Activated T-cell treated with anti-CD3 and anti-CD28 coated beads, Interleukin-2, amount 50 U/mL, for 72 hours (primary cell): ENCODE data around the gene DNAJC5G. TPM values are rescaled to one million over a fixed set of nuclear protein-coding genes. Genes with fewer than 3 reads are reported as not detected.
"Not testable (repeated sequence)": the region's sequence is repeated elsewhere in the genome, so short reads cannot be mapped to it uniquely, and the experiment has no call there.

Experiments used
- ATAC-seq, 2 donors: fragments of 150-1000 bp; cut with Tn5 transposase; replicated peaks in 1 of 2; 2 replicates each; pipeline ENCODE4 v1.10.0; 2021; ENCODE audit warnings: moderate library complexity in 2 of 2, mild to moderate bottlenecking in 1 of 2
- DNase-seq, 2 donors: peaks; one replicate each; pipeline ENCODE4 v3.0.0; 2021 to 2022; ENCODE audit warnings: mixed read lengths in 1 of 2
- H3K27ac Mint-ChIP-seq: one replicate; pipeline ENCODE4 v1.8.0; 2022; ENCODE audit warnings: mild to moderate bottlenecking, moderate library complexity, mixed read lengths
- H3K27me3 Mint-ChIP-seq: one replicate; pipeline ENCODE4 v1.8.0; 2022; ENCODE audit warnings: low read depth, mixed read lengths
- H3K36me3 Mint-ChIP-seq, 2 donors: one replicate each; pipeline ENCODE4 v1.8.0; 2022; ENCODE audit warnings: mixed read lengths in 2 of 2, mild to moderate bottlenecking in 1 of 2; ENCODE audit not compliant: insufficient read depth in 2 of 2
- H3K4me1 Mint-ChIP-seq: one replicate; pipeline ENCODE4 v1.8.0; 2022; ENCODE audit warnings: low read depth, mixed read lengths
- H3K4me3 Mint-ChIP-seq, 2 donors: one replicate each; pipeline ENCODE4 v1.8.0; 2022; ENCODE audit warnings: mild to moderate bottlenecking in 2 of 2, mixed read lengths in 2 of 2, moderate library complexity in 2 of 2
- H3K9me3 Mint-ChIP-seq, 2 donors: one replicate each; pipeline ENCODE4 v1.8.0; 2022; ENCODE audit warnings: mixed read lengths in 2 of 2
- total RNA-seq, 2 donors: library from RNA; stranded (reverse); gene quantifications; one replicate each; pipeline ENCODE4 v1.2.3, GENCODE V29; 2022

DNAJC5G gene
- total RNA-seq, 2 donors from 2014 or later = 0.31 TPM; not detected in 1

DNA sequence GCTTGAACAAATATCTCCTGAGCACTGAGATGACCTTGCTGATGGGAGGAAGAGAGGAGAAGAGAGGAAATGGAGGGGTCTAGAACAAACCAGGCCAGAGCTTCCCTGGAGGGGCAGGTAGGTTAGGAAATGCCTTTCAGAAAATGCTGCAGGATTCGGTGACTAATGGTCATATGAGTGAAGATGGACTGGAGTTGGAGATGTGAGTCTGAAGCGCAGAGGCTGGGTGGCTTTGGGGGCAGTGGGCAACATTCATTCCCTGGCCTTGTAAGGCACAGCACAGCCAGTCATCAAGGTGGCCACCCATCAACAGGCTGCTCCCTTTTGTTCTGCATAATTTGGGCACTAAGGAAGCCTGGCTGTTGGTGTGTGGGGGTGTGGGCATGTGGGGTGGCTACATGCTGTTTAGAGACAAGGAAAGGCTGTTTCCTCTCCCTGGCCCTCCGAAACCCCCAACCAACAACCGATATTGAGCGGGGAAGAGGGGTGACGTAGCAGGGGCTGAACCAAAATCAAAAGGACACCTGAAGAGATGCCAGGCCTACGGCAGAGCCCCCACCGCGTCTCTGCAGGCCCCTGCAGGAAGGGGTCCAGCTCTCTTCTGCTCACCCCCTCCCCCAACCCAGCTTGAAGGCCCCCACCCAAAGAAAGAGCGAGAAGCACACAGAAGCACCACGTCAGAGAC is 13.8 kb upstream of the DNAJC5G start:
- H3K9me3 Mint-ChIP-seq = no peaks in the 10 kb centered on the region
- DNase-seq = no peak
- peaks cover 40% of the 10 kb centered on the region for H3K27me3 Mint-ChIP-seq
- ATAC-seq = no peak
- no peak overlapping the region for H3K27ac Mint-ChIP-seq
- H3K4me3 Mint-ChIP-seq = peak overlapping the region; percentile 61 to 84
- peaks cover 25% of the 10 kb centered on the region for H3K4me1 Mint-ChIP-seq
- peaks cover 2 to 5% of the 10 kb centered on the region in 2 donors for H3K36me3 Mint-ChIP-seq

DNA sequence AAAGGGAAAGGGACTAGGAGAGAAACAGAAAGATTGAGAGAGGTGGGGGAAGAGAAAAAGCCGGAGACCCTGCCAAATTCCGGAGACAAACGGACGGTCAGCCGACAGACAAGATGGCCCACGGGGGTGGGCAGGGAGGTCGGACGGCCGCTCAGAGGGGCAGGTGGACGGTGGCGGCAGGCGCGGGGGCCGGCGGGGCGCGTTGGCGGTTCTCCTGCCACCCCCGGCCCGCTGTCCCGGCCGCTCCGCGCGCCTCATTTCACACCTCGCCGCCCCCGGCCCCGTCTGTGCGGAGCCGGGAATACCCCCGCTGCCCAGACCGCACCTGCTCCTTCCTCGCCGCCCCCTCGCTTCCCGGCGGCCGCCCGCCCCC is 13.3 kb upstream of the DNAJC5G start:
- DNase-seq = no peak
- ATAC-seq = no peak
- peaks cover 35% of the 10 kb centered on the region for H3K27me3 Mint-ChIP-seq
- H3K9me3 Mint-ChIP-seq = no peaks in the 10 kb centered on the region
- peaks cover 25% of the 10 kb centered on the region for H3K4me1 Mint-ChIP-seq
- H3K36me3 Mint-ChIP-seq = peaks cover 2 to 5% of the 10 kb centered on the region in 2 donors
- H3K4me3 Mint-ChIP-seq = peak overlapping the region; percentile 61 to 84
- no peak overlapping the region for H3K27ac Mint-ChIP-seq

DNA sequence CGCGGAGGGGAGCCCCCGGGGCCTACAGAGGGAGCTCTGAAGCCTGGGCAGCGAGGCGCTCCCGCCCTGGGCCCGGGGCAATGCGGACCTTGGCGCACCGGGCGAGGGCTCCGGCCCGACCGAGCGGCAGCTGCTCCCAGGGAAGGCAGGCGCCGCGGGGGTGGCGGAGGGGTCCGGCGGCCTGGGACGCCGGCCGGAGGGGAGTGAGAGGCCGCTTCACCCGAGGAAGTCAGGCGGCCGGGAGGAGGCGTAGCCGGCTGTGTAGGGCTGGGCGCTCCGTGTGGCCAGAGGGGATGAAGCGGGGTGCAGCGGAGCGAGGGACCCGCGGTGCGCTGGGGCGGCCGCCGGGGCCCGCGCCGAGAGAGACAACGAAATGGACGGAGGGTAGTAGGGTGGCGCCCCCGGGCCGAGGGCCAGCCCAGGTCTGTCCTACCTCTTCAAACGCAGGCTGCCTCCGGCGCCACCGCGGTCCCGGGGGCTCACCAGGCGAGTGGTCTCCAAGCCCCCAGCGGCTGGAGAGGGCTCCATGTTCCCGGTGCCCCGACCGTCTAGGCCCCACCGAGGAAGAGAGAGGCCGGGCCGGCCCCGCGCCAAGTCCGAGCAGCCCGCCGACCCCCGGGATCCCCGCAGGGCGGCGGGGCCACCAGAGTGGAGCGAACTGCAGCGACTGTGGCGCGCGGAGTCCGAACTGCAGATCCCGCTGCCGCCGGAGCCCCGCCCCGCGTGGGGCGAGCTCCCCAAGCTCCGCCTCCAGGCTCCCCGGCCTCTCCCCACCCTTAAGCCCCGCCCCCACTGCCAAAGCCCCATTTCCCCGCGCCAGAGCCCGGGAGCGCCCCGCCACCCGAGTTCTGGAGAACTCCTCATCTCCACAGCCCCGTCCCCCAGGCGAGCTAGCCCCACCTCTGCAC is 12.6 kb upstream of the DNAJC5G start, which contains the start of gene SLC30A3:
SLC30A3 (minus strand) TSS at position 669 of the 908 bp plus-strand sequence; CDS start at position 528, 141 bp downstream.
- DNase-seq (peak; percentile 73 to 77), ATAC-seq (peak; percentile 67 to 74)
- Mint-ChIP-seq H3K4me3 (peak within 1 kb of the TSS; percentile 84 to 90), H3K36me3 (peaks cover 2 to 5% of the 10 kb centered on the region in 2 donors), H3K27me3 (peaks cover 29% of the 10 kb centered on the region), H3K9me3 (no peaks in the 10 kb centered on the region), H3K27ac (no peak within 1 kb of the TSS), H3K4me1 (peaks cover 25% of the 10 kb centered on the region)

DNA sequence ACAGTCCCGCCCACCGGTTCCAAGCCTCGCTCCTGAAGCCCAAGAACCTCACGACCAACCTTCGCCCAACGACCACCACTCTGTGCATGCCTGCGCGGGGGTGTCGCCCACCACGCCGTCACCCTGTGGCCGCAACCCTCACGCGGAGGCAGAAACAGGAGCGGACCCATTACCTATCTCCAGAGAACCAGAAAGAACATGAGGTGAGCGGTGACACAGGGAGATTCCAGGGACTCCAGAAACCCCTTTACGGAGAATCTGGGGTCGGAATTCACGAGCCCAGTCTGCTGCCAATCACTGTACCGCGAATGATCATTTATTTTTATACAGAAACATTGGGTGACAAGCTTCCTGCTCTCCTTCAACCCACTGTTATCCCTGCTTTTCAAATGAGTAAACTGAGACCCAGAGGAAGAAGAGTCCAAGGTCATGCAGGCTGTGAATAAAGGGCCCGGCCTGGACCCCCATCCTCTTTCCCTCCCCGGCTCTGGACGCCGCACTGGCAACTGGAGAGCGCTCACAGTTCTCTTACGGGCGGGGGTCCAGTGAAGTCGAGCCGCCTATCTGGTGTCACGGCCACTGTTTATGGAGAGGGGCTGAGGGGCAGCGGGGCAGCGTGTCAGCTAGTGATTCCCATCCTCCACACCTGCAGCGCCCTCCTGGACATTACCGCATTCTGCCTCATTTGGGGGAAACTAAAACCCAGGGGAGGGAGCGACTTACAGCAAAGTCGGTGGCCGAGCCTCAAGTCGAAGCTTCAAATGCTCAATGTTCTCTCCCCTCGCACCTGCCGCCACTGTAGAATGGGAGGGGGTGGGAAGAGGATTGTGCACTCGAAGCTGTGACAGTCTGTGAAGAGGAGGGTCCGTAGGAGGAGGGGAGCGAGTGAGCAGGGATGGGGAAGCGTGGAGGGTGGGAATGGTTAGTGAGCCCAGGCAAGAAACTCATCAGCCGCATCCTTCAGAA is 11.7 kb upstream of the DNAJC5G start:
- no peak for ATAC-seq
- Mint-ChIP-seq H3K4me3 (peak overlapping the region; percentile 84 to 90), H3K36me3 (peaks cover 2 to 5% of the 10 kb centered on the region in 2 donors), H3K9me3 (no peaks in the 10 kb centered on the region), H3K4me1 (peaks cover 25% of the 10 kb centered on the region), H3K27me3 (peaks cover 25% of the 10 kb centered on the region), H3K27ac (no peak overlapping the region)
- DNase-seq = peak in 1 of 2 donors; percentile 14

DNA sequence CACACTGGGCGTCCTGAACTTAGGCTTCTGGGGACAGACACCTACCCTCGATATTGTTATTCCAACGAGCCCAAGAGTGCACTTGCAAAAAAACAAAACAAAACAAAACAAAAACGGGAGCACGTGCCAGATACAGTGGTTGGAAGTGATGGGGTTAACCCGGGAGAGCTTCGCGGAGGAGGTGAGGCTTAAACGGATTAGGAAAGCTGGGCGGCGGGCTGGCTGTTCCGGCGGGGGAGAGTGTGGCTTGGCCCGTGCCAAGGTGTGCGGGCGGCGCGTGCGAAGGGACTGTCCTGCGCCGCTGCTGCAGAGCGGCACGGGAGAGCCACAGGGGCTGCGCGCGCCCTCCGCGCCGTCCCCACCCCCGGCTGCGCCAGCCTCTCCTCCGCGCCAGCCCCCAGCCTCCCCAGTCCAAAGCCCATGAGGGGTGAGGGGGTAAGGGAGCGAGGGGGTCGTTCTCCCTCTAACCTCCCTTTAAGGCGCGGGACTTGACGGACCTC is 10.9 kb upstream of the DNAJC5G start:
- Mint-ChIP-seq H3K36me3 (peaks cover 2 to 5% of the 10 kb centered on the region in 2 donors), H3K4me1 (peaks cover 25% of the 10 kb centered on the region), H3K27ac (no peak overlapping the region), H3K9me3 (no peaks in the 10 kb centered on the region), H3K4me3 (peak overlapping the region; percentile 84 to 90), H3K27me3 (peaks cover 25% of the 10 kb centered on the region)
- ATAC-seq (peak; percentile 67), DNase-seq (peak; percentile 34 to 39)

DNA sequence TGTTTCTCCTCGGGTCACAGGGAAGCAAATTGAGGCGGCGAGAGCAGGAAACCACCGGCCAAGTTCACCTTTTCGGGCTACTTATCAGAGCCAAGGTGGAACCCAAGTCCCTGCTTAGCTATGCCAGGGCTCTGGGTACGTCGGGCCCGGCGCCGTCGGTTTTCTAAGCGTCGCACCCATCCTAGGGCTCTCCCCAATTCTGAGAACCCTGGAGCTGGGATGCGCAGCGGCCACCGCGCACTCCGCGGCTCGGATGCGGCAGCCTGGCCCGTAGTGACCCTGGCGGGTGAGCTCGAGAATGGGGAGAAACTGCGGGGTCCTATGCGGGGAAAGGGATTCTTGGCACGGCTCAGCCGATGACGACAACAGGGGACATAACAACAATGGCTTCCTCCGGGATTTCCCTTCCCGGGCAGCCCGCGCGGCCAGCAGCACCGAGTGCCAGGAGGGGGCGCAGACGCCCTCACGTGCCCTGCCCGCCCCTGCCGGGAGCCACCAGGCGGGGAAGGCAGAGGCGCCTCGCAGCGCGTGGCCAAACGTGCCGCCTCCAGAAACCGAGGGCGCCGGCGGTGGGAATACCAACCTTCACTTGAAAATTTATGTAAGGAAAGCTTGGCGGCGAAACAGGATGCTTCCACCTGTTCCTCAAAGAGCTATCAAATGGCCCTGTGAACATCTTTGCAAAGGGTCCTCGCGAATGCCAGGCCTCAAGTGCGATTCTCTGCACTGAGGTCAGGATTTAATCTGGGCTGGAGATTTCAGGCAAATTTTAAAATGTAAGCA is 10.3 kb upstream of the DNAJC5G start:
- Mint-ChIP-seq H3K36me3 (peaks cover 2 to 5% of the 10 kb centered on the region in 2 donors), H3K27me3 (peaks cover 26% of the 10 kb centered on the region), H3K4me1 (peaks cover 25% of the 10 kb centered on the region), H3K4me3 (peak overlapping the region; percentile 84 to 90), H3K9me3 (no peaks in the 10 kb centered on the region), H3K27ac (no peak overlapping the region)
- peak; percentile 75 to 80 for DNase-seq
- peak; percentile 68 to 74 for ATAC-seq

DNA sequence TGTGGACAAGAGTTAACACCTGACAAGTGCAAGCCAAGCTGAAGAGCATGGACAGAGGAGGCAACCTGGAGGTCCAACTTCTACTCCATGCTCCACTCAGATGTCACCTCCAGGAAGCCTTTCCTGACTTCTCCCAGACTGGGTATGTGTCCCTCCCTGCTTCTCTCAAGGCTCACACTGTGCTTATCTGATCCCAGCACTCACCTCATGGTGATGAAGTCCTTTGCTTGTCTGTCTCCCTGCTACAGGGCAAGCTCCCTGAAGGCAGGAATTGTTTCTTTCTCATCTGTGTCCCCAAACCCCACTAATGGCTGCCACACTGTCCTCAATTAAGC is 9.7 kb upstream of the DNAJC5G start:
- H3K4me1 Mint-ChIP-seq = peaks cover 25% of the 10 kb centered on the region
- H3K4me3 Mint-ChIP-seq = peak overlapping the region; percentile 44 to 49
- H3K27me3 Mint-ChIP-seq = peaks cover 24% of the 10 kb centered on the region
- peaks cover 2 to 5% of the 10 kb centered on the region in 2 donors for H3K36me3 Mint-ChIP-seq
- DNase-seq (no peak), ATAC-seq (no peak)
- H3K9me3 Mint-ChIP-seq = no peaks in the 10 kb centered on the region
- no peak overlapping the region for H3K27ac Mint-ChIP-seq

DNA sequence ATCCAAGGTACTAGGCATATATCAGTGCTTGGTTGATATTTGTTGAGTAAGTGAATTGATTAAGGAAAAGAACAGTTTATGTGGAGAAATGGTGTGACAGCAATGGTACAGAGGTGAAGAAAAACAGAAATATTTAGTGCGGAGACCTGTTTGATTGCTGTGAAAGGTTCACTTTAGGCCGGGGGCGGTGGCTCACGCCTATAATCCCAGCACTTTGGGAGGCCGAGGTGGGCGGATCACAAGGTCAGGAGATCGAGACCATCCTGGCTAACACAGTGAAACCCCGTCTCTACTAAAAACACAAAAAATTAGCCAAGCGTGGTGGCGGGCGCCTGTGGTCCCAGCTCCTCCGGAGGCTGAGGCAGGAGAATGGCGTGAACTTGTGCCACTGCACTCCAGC is 6.9 kb upstream of the DNAJC5G start:
- H3K9me3 Mint-ChIP-seq, DNase-seq, H3K27ac Mint-ChIP-seq, H3K36me3 Mint-ChIP-seq, H3K4me3 Mint-ChIP-seq, ATAC-seq: not testable (repeated sequence)
- Mint-ChIP-seq H3K4me1 (peaks cover 15% of the 10 kb centered on the region), H3K27me3 (peaks cover 16% of the 10 kb centered on the region)

DNA sequence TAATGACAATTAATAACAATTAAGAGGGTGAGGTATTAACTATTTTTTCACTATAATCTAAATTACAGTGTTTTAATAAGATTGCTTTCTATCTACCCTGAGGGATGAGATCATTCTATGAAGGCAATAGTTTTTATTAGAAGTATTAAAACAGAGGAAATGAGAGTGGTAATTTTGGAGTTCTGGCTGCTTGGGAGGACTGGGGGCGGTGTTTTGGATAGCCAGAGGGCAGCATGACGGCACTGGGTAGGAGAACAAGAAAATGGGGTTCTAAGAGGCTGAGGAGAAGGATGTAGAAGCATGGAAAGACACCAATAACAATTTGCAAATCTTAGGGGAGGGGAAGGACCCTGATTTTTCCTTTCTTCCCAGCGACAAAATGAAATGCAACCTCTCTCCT is 5.1 kb upstream of the DNAJC5G start:
- Mint-ChIP-seq H3K9me3 (no peaks in the 10 kb centered on the region), H3K4me1 (peaks cover 5% of the 10 kb centered on the region), H3K27me3 (peaks cover 27% of the 10 kb centered on the region), H3K36me3 (no peaks in the 10 kb centered on the region), H3K4me3 (no peak overlapping the region), H3K27ac (no peak overlapping the region)
- no peak for DNase-seq
- no peak for ATAC-seq

DNA sequence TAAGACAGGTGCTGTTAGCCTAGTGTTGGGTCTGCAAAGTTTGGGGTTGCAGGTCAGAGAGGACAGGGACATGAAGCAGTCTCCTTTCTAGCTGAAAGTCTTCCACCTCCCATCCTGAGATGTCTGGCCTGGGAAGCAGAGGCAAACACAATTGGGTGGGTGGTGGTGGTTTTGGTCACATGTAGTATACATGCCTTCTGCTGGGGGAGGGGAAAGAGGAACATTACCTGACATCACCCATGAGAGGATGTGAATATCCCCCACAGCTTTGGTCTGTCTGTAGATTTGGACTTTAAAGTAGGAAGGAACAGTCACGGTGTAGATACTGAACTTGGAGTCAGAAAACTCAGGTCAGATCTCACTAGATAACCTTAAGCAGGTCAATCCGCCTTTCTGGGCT is 4.6 kb upstream of the DNAJC5G start:
- no peak overlapping the region for H3K4me3 Mint-ChIP-seq
- ATAC-seq = no peak
- no peak overlapping the region for H3K27ac Mint-ChIP-seq
- DNase-seq = no peak
- H3K36me3 Mint-ChIP-seq = no peaks in the 10 kb centered on the region
- peaks cover 5% of the 10 kb centered on the region for H3K4me1 Mint-ChIP-seq
- H3K9me3 Mint-ChIP-seq = no peaks in the 10 kb centered on the region
- H3K27me3 Mint-ChIP-seq = peaks cover 27% of the 10 kb centered on the region

DNA sequence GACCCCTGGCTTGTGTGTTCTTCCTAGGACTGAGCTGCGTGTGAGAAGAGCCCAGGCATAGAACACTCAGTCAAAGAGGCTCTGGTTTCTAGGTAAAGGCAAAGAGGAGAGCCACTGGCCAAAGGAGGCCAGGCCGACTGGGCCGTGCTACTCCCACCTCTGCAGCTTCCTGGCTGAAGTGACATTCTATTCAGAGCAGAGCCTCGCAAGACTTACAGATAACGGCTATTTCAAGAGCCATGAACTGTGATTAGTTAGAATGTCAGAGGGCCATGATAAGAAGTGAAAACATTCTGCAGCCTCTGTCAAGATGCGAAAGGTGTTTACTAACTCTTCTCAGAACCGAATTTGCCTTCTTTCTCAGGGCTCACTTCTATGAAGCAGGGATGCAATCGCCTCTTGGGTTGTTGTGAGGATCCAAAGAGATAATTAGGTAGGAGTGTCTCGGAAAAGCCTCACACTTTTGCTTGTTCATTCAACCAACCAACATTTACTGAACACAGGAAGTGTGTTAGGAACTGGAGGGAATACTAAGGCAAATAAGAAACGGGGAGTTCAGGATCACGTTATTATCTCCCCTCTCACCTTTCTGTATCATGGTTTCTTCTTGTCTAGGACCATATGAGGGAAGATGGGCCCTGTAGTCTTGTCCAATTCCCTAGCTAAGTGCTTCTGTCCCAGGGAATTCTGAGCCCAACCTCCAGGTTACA is 3.4 kb upstream of the DNAJC5G start:
- no peak for DNase-seq
- H3K4me3 Mint-ChIP-seq = no peak overlapping the region
- ATAC-seq = no peak
- H3K9me3 Mint-ChIP-seq = no peaks in the 10 kb centered on the region
- H3K36me3 Mint-ChIP-seq = no peaks in the 10 kb centered on the region
- peaks cover 5% of the 10 kb centered on the region for H3K4me1 Mint-ChIP-seq
- no peak overlapping the region for H3K27ac Mint-ChIP-seq
- peaks cover 27% of the 10 kb centered on the region for H3K27me3 Mint-ChIP-seq
